ENCODE measurements around the gene FBXO9.
"Not testable (repeated sequence)": the region's sequence is repeated elsewhere in the genome, so short reads cannot be mapped to it uniquely, and the experiment has no call there.

Gene FBXO9

GRCh38 chr6:53048431-53049195 lies 16.6 kb upstream of the FBXO9 start:
- DNase-seq (ENCODE audit: low read depth), result no peak

GRCh38 chr6:53049415-53049814 lies 15.8 kb upstream of the FBXO9 start:
- DNase-seq (ENCODE audit: low read depth), result no peak

DNA sequence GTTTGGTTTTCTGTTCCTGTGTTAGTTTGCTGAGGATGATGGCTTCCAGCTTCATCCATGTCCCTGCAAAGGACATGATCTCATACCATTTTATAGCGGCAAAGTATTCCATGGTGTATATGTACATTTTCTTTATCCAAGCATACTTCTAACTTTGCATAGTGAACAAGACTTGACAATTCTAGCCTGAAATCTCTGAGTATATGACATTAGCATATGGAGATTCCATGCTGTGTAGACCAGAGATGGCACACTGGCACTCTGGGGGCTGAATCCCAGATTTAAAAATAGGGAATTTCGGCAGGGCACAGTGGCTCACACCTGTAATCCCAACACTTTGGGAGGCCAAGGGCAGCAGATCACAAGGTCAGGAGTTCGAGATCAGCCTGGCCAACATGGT lies 13.1 kb upstream of the FBXO9 start:
- not testable (repeated sequence) for DNase-seq (ENCODE audit: low read depth)

- no peak for DNase-seq (ENCODE audit: low read depth)
Measured at GRCh38 chr6:53054532-53054931, 10.7 kb upstream of the FBXO9 start.

DNA sequence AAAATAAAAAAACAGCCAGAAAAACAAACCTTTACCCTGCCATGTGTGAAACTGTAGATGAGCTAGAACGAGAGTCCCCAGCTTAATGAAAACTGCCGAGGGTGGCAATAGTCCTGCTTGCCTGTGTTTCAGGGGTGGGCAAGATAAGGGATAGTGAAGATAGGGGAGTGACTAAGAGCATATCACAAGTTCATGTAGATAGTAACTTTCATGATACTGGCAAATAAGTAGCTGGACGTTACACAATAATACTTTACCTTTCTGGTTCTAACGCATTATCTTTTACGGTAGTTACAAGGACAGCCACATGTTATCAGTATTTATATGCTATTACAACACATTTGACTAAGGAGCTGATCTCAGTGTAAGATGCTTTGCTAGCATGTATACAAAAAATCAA lies 9.3 kb upstream of the FBXO9 start:
- no peak for DNase-seq (ENCODE audit: low read depth)

- DNase-seq (ENCODE audit: low read depth), result no peak
Measured at GRCh38 chr6:53056273-53056672, 8.9 kb upstream of the FBXO9 start.

DNA sequence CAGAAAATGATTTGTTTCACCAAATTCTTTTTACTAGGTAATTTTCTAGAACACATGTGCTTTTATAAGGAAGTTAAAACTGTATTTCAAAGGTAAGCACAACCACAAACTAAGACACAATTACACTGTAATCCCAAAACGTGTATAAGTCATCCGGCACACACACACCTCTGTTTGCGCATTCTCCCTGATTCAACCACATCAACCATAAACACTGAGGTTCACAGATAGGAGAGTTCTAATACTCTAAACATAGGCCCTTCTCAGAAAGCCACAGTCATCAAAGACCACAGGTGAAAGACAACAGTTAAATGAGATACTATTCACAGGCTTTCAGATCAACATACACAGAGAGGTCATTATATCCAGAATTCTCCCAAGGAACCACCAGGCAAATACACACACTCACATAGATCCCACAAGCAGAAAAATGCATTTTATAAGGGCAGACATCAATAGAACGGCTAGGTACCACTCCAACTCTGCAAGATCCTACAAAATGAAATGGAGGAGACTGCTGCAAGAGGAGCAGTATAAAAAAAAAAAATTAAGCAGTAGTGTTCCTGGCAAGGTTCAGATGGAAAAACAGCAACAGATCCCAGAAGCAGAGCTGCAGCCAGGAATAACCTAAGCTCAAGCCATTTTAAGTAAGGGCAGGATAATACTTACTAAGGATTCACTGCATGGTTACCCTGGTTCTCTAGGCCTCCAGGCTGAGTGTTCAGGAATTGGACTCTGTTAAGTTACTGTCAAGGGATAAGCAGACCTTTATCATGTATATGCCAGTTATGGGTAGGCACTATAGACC lies 6.6 kb upstream of the FBXO9 start:
- no peak for DNase-seq (ENCODE audit: low read depth)

DNA sequence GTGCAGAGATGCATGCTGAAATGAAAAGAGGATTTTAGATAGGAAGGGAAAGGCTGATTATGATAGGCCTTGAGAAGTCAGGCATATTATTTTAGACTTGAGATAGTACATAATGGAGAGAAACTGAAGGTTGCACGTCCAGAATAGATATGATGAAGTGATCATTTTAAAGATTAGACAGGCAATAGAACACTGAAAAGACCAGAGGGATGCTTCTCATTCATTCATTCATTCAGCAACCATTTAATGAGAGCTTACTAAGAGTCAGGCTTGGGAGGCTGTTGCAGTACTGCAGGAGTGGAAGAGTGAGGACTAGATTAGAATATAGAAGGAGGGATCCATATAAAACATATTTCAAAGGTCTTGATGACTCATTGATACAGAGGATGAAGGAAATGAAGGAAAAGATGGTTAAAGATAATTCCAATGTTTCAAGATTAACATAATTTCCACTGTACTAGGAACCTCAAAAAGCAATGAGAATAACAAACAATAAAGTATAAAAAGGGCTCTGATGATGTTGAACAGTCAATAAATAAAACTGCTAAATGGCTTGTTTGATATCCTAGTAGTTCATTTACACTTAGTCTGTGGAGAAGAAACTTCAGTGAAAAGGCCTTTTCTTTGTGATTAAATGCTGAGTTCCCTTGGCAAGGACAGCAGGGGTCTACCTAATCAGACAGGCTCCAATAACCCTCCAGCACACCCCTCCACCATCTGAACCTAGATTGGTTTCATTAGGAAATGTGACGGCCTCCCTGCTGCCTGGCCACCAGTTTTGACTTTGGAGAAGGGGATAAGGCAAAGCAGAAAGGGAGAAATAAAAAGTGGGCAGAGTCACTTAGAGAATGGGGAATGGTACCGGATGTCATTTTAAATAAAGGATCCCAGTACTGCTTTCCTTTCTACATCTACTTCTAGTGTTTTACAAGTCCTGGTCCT lies 5.3 kb upstream of the FBXO9 start:
- DNase-seq (ENCODE audit: low read depth), result no peak

DNA sequence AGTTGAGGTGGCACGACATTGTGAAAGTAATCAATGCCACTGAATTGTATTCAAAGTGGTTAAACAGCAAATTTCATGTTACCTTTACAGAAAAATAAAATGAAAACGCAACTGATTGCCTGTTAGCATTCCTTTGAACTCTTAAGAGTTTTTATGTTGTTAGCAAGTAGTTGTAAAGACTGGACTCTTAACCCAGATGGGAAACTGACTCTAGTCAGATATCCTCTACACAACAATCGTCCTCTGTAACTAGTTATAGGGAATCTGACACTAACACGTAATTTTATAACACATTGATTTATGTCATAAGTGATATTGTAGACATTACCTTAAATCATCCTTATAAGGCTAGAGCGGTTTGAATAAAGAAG lies 3.0 kb upstream of the FBXO9 start:
- no peak for DNase-seq (ENCODE audit: low read depth)

DNA sequence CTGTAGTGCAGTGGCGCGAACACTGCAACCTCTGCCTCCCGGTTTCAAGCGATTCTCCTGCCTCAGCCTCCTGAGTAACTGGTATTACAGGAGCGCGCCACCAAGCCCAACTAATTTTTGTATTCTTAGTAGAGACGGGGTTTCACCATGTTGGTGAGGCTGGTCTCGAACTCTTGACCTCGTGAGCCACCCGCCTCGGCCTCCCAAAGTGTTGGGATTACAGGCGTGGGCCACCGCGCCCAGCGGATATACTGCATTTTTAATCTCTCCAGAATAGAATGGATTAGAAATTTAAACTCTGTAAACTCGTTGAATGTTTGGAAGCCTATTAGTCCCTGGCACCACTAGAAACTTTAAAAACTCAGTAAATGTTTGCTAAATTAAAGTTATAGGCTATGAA lies 949 bp upstream of the FBXO9 start:
- not testable (repeated sequence) for DNase-seq (ENCODE audit: low read depth)

DNA sequence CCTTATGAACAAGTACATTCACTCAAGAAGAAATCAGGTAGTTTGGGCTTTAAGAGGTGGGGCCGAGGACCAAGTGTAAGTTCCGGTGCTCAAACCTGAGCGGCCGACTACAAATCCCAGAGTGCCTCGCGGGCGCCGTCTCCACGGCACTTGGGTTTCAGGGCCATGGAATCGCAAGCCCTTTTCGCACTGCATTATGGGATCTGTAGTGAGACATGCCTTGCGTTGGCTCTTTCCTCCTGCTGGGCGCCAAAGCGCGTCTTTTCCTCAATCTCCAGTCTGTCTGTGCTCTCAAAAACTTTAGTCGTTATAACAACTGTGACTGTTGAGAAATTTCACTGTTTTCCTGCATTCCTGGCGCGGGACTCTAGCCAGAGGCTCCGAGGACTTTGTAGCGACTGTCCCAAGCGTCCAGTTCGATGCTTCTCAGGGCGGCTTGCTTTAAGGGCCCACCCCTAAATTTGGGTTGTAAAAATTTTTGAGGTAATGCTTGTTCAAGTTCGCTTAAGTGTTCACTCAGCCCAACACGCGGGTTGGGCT lies 408 bp upstream of the FBXO9 start:
- peak; percentile 90 for DNase-seq (ENCODE audit: low read depth)

DNA sequence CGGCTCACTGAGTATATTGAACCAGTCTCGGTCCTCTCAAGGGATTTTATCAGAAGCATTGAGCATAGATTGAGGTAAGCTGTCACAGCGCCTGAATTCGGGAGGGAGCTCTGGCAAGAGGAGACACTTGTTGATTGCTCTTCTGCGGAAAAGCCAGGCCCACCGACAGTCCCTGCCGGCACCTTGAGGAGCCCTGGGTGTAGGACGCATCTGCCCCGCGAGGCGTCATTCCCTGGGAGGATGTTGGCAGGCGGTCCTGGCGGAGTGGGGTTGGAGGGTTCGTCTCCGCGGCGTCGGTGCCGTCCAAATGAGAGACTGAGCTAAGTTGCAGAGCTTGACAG lies 843 bp downstream of the FBXO9 start:
- DNase-seq (ENCODE audit: low read depth), result peak; percentile 22

DNA sequence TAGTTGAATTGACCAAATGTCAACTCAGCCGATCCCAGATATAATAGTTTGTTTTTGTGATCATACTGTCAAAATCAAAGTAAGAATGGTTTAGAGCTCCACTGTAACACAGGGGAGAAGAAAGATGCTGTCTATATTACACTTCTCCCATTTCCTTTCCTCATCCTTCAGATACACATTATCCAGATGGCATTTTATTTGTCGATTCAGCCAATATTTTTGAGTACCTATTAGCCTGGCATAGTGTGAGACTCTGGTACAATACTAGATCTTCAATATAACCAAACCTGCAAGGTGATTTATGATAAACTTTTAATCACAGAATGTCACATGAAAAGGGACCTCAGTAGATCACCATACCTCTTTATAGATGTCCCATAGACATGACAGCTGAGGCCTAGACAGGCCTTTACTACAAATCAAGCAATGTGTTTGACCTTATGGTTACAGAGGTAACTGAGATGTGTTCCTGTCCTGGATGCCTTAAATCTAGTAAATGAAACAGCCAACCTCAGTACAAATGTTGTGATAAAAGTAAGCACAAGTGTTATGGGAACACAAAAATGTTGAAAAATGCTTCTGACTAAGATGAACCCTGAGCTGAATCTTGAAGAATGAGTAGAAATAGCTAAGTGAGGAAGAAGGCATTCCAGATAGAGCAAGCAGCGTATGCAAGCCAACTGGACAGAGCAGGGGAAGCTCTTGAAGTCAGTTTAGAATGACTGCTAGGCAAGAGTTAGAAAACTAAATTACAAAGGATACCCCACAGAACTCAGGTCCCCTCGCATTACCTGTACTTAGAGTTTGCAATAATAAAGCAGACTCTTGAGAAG lies 1.9 kb downstream of the FBXO9 start:
- no peak for DNase-seq (ENCODE audit: low read depth)

DNA sequence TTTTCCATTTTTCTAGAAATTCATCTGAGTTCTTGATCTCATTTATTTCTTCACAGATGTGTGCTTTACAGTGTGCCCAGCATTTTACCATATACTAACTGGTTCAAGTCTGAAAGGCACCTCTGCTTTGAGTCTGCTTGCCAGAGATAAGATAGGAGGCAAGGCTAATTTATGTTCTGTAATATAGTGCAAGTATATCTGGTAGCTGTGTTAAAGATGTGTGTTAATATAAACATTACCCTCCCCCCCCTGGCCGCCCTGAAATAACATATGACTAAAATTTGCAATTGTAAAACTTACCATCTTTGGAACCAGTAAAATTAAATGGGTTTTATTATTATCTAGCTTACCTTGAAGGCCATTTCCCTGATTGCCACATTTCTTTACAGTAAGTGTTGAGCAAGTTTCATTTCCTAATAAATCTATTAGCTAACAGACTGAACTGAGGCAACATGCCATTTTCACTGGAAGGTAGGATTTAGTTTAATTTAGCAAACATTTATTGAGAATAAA lies 2.7 kb downstream of the FBXO9 start:
- no peak for DNase-seq (ENCODE audit: low read depth)

- DNase-seq (ENCODE audit: low read depth), result no peak
Measured at GRCh38 chr6:53069427-53069826, 4.2 kb downstream of the FBXO9 start.

GRCh38 chr6:53070806-53071205 lies 5.6 kb downstream of the FBXO9 start:
- DNase-seq (ENCODE audit: low read depth), result no peak

DNA sequence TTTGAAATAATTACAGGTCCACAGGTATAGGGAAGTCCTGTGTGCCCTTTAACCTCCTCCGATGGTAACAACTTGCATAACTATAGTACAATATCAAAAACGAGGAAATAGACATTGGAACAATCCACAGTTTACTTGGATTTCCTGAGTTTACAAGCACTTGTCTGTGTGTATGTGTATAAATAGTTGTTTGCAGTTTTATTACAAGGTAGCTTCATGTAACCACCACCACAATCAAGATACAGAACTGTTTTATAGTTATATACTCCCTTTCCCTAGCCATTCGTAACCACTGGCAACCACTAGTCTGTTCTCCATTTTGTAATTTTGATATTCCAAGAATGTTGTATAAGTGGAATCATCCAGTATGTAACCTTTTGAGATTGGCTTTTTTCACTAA lies 9.1 kb downstream of the FBXO9 start:
- DNase-seq (ENCODE audit: low read depth), result no peak

GRCh38 chr6:53080813-53081212 lies 15.6 kb downstream of the FBXO9 start:
- DNase-seq (ENCODE audit: low read depth), result no peak

- DNase-seq (ENCODE audit: low read depth), result no peak
Measured at GRCh38 chr6:53086302-53086701, 21.1 kb downstream of the FBXO9 start.

- DNase-seq (ENCODE audit: low read depth), result no peak
Measured at GRCh38 chr6:53089948-53090347, 24.7 kb downstream of the FBXO9 start.

DNA sequence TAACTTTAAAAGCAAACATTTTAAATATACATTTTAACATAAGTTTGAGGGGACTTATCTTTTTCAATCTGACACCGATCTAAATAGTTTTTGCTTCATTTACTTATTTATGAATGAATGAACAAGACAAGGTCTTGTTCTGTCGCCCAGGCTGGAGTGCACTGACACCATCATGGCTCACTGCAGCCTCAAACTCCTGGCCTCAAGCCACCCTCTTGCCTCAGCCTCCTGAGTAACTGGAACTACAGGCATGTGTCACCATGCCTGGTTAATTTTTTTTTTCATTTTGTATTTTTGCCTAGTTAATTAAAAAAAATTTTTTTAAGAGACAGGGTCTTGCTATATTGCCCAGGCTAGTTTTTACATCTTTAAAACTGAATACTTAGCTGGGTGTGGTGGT lies 25.4 kb downstream of the FBXO9 start:
- DNase-seq (ENCODE audit: low read depth), result no peak

All from stimulated activated CD8-positive, alpha-beta memory T cell treated with anti-CD3 and anti-CD28 coated beads, Interleukin-4, amount 100 ng/mL, for 24 hours (primary cell).